Retina (tissue), 1 donor: ENCODE data around the gene SYT2.
"Not testable (repeated sequence)": the region's sequence is repeated elsewhere in the genome, so short reads cannot be mapped to it uniquely, and the experiment has no call there.

Source experiments
- DNase-seq: peaks from one replicate; pipeline ENCODE4 v3.0.0-alpha.2; 2016

SYT2 gene

DNA sequence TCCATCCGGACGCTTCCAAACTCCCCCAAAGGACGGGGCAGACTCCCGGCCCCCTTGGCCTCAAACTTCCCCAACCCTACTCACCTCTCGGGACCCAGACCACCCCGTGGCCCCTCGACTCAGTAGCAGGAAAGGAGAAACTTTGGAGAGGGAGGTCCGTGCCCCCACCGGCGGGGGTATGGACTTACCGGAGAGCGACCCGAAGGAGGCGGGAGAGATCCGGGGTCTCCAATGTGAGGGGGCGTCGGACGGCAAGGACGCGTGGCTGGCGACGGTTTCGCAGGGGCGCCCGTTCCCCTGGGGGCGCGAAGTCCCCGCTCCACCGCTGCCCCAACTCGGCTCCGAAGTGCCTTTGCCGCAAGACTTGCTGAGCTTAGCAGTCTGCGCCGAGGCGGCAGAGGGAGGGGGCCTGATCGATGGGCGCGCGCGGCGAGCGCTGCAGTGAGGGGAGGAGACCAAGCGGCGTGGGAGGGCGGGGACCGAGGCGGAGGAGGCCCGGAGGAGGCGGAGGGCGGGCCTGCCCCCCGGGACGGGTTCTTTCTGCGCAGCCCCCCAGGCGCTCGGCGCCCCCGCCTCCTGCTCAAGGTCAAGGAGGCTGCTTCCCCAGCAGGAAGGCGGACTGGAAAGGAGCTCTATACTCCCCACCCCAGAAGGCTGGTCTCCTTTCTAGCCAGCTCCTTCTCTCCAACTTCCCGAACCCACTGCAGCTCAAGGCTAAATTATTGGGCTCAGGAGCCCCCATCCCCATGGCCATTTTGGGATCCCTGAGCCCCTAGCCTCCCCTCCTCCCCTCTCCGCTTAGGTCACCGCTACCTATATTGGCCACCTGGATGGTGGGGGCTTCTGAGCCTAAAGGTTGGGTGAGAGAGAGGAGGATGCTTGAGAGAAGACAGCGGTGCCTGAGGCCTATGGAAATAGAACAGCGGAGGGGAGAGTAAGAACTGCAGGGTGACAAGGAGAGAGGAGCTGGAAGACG is at the start of gene SYT2:
Gene SYT2 (minus strand): TSS at position 385 of the 976 bp plus-strand sequence. CDS start 104,682 bp downstream, outside the sequence.
- peak; percentile 86 for DNase-seq

DNA sequence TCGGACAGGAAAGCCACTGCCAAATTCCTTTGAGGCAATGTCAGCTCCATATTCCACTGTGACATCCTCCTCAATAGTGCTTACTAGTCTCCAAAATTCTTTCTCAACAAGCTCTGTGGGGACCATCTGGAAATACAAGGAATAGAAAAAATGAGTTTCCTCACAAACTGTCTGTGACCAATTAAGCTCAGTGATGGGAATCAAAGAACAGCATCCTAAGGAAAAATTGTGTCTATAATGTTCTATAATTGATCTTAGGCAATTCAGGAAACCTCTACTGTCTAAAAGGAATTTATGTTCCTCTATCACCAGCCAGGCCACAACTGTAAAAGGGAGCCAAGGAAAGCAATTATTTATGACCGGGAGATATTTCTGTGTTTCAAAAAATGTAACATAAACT is 46.1 kb upstream of the SYT2 start:
- DNase-seq = no peak

- no peak for DNase-seq
Measured at GRCh38 chr1:202754293-202754692, 44.0 kb upstream of the SYT2 start.

GRCh38 chr1:202752774-202753173 is 42.5 kb upstream of the SYT2 start:
- no peak for DNase-seq

DNA sequence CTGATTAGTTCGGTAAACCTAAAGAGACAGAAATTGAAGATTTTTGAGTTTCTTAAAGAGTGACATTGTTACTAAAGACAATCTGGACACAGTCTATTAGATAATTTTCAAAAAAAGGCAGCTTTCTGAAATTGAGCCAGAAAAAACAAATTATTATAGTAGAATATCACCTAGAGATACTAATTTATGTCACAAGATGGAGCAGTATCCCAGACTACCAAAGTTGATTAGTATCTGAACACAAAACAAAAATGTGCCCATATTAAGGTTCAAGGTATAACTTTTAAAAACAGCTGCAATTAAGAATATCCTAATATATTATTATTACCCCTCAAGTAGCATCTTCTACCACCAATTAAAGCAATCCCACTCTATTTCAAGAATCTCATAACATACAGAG is 40.5 kb upstream of the SYT2 start:
- DNase-seq = no peak

DNA sequence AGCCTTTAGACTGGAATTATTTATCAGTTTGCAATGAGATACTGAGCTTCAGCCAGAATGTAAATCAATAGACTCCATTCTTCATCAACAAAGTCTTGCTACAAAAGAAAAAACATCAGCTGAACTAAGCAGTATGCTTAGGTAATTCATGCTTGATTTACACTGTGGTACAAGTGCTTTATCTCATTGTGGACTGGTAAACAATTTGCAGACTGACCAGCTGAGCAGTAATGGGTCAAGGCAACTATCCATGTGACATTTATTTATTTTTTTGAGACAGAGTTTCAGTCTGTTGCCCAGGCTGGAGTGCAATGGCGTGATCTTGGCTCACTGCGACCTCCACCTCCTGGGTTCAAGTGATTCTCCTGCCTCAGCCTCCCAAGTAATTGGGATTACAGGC is 39.8 kb upstream of the SYT2 start:
- no peak for DNase-seq

DNA sequence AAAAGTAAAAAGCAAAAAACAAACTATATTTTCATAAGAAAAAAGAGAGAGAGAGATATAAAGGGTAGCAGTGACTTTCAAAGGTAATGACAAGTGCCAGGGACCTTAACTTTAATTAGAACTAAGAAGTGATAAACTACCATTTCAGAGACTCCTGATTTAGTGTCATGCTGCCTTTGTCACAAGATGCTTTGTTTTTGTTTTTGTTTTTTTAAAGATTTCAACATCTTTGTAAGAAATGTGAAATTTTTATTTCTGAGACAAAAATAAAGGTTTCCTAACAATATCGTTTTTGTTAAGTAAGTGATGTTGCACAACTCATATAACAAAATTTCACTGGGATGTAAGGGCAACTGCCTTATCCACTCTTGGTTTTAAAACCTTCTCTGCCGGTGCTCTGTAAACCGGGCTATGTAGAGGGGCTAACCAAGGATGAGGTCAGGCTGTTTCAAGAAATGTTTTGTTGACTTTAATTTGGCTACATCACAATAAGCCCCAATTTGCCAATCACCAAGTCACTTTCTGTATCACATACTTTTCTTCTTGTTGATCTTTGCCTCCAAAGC is 35.2 kb upstream of the SYT2 start:
- no peak for DNase-seq

GRCh38 chr1:202744770-202745169 is 34.5 kb upstream of the SYT2 start:
- not testable (repeated sequence) for DNase-seq

DNA sequence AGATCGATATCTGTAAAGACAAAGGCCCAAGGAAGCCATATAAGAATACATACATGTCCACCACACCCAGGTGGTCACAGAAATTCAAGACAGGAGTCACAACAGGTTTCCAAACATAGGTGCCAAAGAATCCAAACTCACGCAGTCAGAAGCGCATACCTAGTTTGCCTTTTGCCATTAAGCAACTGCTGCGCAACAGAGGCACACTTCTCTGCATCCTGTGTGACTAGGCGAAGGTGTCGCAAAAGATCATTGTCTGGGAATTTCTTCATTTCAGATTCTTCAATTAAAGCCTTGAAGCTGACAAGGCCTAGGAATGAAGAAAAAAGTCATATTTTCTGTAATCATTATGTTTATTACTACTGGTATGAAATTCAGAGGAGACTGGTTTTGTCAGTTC is 32.2 kb upstream of the SYT2 start:
- no peak for DNase-seq

- DNase-seq = no peak
Measured at GRCh38 chr1:202733251-202733650, 23.0 kb upstream of the SYT2 start.

GRCh38 chr1:202728951-202729350 is 18.7 kb upstream of the SYT2 start:
- no peak for DNase-seq

- no peak for DNase-seq
Measured at GRCh38 chr1:202725526-202725925, 15.3 kb upstream of the SYT2 start.

- DNase-seq = no peak
Measured at GRCh38 chr1:202723708-202724107, 13.5 kb upstream of the SYT2 start.

GRCh38 chr1:202723046-202723445 is 12.8 kb upstream of the SYT2 start:
- not testable (repeated sequence) for DNase-seq

- DNase-seq = no peak
Measured at GRCh38 chr1:202716654-202717053, 6.4 kb upstream of the SYT2 start.

DNA sequence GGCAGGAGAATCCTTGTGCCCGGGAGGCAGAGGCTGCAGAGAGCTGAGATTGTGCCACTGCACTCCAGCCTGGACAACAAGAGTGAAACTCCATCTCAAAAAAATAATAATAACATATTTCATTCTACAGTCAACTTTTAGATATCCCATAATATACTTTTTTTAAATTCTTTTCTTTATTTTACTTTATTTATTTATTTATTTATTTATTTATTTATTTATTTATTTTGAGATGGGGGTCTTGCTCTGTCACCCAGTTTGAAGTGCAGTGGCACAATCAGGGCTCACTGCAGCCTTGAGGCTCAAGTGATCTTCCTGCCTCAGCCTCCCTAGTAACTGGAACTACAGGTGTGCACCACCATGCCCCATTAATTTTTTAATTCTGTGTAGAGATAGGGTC is 3.9 kb upstream of the SYT2 start:
- not testable (repeated sequence) for DNase-seq

DNA sequence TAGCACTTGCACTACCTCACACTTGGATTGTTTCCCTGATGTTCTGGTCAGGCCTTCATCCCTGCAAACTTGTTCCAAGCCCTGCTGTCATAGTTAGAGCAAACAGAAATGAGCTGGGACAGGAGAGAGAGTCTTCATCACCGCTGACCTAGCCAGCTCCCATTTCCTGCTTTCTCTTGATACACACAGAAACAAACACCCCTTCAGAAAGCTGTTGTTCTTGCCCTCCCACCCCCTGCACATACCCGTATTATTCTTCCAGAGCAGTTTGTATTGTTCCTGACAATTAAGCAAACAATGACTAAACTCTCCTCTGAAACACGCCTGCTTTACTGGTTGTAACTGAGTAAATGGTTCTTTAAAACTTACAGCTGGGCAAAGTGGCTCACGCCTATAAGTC is 2.9 kb upstream of the SYT2 start:
- no peak for DNase-seq

GRCh38 chr1:202711949-202712635 is 1.8 kb upstream of the SYT2 start:
- DNase-seq = no peak

DNA sequence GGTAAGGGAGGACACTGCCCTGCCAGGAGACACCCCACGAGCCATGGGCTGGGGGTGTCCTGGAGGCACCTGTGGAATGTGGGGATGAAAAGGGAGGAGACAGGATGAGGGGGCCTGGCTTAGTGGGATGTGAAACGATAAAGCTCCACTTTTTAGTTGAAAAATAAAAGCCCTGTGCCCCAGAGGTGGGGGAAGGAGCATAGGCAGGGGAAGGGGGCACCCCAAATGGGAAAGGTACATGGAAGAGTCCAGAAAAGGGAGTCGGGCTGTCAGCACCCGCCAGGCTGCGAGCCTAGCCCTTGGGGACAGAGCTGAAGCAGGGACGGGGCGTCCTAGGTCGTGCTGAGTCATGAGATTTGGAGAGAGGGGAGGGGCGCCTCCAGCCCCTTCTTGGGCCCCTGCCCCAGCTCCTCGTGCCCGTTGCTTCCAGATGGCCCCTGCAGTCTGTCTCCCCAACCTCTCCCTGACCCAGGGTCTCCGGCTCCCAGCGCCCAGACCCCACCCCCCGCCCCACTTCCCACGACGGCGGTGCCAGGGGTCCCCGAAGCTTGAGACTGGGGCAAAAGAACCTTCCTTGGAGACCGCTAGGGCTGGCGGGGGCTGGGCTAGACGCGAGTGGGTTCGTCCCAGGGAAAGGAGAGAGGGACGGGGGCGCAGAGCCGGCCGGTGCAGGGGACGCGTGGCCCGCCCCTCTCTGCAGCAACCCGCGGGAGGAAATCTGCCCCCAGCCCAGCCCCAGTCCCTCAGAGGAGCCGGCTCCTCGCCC is 795 bp downstream of the SYT2 start:
- peak; percentile 47 for DNase-seq

DNA sequence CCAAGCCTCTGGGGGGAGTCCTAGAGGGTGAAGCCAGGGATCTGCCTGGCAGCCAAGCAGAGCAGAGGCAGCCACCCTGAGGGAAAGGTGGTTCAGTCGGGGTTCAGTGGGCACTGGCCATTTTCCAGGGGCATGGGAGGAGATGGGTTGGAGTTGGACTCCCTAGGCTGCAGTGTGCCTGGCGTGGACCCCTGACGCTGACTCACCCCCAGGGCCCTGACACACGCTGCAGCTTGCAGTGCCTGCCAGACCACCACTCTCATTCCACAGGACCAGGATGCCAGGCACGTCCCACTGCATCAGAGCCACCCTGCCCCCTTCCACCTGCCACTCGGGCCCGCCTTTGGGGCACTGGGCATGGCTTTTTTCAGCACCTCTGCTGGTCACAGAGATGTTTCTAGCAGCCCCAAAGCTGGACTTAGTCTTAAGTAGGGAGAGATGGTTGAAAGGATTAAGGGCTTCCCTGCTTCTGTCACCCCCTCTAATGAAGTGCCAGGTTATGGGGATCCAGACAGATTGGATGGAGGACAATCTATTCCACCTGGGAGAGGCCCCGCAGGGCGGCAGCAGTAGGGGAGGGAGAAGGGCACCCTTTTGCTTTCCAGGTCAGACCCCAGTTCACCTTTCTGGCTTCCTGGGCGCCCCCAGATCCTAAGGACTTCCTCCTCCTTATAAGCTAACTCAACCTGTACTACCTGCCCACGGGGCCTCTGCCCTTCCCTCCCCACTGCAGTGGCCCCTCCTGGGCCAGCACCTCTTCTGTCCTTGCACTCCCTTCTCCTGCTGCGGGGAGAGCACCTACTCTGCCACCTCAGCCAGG is 1.6 kb downstream of the SYT2 start:
- DNase-seq = no peak

DNA sequence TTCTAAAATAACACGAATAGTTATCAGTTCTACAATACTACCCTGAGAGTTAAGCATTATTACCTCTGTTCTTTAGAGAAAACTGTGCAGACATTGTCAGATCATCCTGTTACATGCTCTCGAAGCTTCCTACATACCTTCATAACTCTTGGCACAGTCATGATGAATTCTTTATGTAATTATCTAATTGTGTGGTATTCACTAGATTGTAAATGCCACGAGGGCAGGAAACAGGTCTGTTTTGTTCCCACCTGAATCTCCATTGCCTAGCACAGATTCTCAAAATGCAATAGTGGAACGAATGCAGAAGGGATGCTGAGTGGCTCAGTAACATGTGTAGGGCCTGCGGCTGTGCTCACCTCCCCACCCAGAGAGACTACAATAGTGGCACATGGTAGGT is 3.4 kb downstream of the SYT2 start:
- no peak for DNase-seq

DNA sequence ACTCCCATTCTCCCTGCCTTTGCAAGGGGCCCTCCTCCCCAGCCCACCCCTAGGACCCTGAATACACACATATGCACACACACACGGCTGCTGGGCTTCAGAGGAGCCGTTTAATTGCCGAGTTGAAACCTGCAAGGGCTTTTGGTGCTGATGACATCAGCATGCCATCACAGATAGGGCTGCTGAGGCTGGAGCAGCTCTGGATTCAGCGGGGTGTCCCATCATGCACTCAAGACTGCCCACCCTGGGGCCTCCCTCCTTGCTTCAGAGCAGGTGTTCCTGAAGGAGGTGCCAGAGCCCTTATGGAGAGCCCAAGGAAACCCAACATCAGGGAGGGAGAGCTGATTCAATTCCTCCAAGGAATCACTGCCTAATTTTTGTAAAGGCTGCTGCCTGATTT is 5.7 kb downstream of the SYT2 start:
- DNase-seq = no peak
